Measurements from ENCODE around the gene C2orf78. TPM values are rescaled to one million over a fixed set of nuclear protein-coding genes. Genes with fewer than 3 reads are reported as not detected.

C2orf78 gene
- polyA plus RNA-seq, 1 donor from 2014 or later, result not detected

DNA sequence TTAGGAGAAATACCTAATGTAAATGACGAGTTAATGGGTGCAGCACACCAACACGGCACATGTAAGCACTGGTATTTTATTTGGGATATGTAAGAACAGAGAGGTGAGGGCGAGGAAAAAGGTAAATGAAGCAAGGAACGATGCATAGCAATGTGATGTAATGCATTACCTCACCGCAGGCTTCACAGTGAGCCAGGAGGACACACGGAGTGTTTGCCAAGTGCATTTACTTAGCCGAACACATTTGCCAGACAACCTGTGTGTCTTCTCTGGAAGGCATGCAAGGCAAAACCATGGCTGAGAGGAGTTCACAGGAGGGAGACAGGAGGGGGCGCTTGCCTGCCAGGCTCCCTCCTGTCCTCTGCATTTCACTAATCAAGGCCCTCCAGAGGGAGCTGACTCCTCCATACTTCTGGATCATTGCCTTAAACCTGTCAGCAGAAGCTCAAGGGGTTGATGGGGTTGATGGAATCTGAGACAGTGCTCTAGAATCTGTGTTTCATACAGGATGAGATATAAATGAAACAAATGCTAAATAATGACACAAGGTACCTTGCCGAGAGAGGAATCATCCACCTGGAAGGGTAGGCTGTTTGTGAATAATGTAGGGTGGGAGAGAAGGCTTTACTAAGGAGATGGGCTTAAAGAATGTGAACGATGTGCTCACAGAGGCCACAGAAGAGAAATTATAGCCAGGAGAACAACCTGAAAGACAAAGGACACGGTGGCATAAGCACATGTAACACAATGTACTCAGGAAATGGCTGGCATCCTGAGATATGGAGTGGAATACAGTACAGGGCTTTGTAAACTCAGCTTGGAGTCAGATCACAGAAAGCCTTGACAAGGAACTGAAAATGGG is 37.7 kb upstream of the C2orf78 start:
- TF ChIP-seq, protein P1, sequence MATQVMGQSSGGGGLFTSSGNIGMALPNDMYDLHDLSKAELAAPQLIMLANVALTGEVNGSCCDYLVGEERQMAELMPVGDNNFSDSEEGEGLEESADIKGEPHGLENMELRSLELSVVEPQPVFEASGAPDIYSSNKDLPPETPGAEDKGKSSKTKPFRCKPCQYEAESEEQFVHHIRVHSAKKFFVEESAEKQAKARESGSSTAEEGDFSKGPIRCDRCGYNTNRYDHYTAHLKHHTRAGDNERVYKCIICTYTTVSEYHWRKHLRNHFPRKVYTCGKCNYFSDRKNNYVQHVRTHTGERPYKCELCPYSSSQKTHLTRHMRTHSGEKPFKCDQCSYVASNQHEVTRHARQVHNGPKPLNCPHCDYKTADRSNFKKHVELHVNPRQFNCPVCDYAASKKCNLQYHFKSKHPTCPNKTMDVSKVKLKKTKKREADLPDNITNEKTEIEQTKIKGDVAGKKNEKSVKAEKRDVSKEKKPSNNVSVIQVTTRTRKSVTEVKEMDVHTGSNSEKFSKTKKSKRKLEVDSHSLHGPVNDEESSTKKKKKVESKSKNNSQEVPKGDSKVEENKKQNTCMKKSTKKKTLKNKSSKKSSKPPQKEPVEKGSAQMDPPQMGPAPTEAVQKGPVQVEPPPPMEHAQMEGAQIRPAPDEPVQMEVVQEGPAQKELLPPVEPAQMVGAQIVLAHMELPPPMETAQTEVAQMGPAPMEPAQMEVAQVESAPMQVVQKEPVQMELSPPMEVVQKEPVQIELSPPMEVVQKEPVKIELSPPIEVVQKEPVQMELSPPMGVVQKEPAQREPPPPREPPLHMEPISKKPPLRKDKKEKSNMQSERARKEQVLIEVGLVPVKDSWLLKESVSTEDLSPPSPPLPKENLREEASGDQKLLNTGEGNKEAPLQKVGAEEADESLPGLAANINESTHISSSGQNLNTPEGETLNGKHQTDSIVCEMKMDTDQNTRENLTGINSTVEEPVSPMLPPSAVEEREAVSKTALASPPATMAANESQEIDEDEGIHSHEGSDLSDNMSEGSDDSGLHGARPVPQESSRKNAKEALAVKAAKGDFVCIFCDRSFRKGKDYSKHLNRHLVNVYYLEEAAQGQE (IDR thresholded peaks at IDR 0.05; ENCODE audit: borderline replicate concordance), result no peak
- TF ChIP-seq SMC3 (conservative IDR thresholded peaks at IDR 0.05; ENCODE audit: poor library complexity) (no peak), MXI1 (conservative IDR thresholded peaks at IDR 0.05; ENCODE audit: poor library complexity, severe bottlenecking) (no peak), EZH2 (IDR thresholded peaks at IDR 0.05; ENCODE audit: borderline replicate concordance, insufficient read depth, low read length, poor library complexity, severe bottlenecking) (no peak), POLR2AphosphoS5 (IDR thresholded peaks at IDR 0.05) (no peak), EP300 (conservative IDR thresholded peaks at IDR 0.05; ENCODE audit: poor library complexity, severe bottlenecking) (no peak), TAF1 (IDR thresholded peaks at IDR 0.05; ENCODE audit: low read depth) (no peak), RAD21 (conservative IDR thresholded peaks at IDR 0.05) (no peak)
- TF ChIP-seq, protein P2, sequence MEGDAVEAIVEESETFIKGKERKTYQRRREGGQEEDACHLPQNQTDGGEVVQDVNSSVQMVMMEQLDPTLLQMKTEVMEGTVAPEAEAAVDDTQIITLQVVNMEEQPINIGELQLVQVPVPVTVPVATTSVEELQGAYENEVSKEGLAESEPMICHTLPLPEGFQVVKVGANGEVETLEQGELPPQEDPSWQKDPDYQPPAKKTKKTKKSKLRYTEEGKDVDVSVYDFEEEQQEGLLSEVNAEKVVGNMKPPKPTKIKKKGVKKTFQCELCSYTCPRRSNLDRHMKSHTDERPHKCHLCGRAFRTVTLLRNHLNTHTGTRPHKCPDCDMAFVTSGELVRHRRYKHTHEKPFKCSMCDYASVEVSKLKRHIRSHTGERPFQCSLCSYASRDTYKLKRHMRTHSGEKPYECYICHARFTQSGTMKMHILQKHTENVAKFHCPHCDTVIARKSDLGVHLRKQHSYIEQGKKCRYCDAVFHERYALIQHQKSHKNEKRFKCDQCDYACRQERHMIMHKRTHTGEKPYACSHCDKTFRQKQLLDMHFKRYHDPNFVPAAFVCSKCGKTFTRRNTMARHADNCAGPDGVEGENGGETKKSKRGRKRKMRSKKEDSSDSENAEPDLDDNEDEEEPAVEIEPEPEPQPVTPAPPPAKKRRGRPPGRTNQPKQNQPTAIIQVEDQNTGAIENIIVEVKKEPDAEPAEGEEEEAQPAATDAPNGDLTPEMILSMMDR (IDR thresholded peaks at IDR 0.05; ENCODE audit: poor library complexity, severe bottlenecking), result no peak
- Histone ChIP-seq H3K9ac (ENCODE audit: low read length) (no peak overlapping the region), H3K27me3 (ENCODE audit: insufficient read depth, low read depth, low read length) (no peaks in the 10 kb centered on the region), H3K9me2 (ENCODE audit: insufficient read depth, low read length) (no peaks in the 10 kb centered on the region), H3K27ac (ENCODE audit: low read length) (no peak overlapping the region), H2AFZ (ENCODE audit: low read depth, low read length) (no peak overlapping the region), H3K4me2 (ENCODE audit: low read length) (no peak overlapping the region), H3K79me2 (replicated peaks; ENCODE audit: insufficient read depth, low read length) (no peaks in the 10 kb centered on the region), H3K9me3 (ENCODE audit: low read length) (no peaks in the 10 kb centered on the region), H3K4me3 (ENCODE audit: low read length) (no peak overlapping the region), H4K20me1 (ENCODE audit: insufficient read depth) (no peaks in the 10 kb centered on the region), H3K36me3 (ENCODE audit: insufficient read depth, low read length) (no peaks in the 10 kb centered on the region), H3F3A (ENCODE audit: insufficient read depth, low read length, poor library complexity, severe bottlenecking) (no peaks in the 10 kb centered on the region)

DNA sequence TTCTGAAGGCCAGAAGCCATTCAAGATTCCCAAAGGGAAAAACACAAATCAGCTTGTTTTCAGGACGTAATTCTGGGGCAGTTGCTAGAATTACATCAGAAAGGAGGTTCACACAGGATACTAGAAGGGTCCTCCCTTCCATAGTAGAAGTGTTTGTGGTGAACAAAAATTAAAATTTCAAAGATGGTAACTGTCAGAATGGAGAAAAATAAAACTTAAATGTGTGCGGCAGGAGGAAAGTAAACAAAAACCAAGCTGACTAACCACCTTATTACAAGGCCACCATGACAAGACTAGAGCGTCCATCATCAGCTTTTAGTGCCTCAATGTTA is 37.1 kb upstream of the C2orf78 start:
- Histone ChIP-seq H2AFZ (ENCODE audit: low read depth, low read length) (no peak overlapping the region), H3K4me3 (ENCODE audit: low read length) (no peak overlapping the region), H4K20me1 (ENCODE audit: insufficient read depth) (no peaks in the 10 kb centered on the region), H3K36me3 (ENCODE audit: insufficient read depth, low read length) (no peaks in the 10 kb centered on the region), H3K4me2 (ENCODE audit: low read length) (no peak overlapping the region), H3K9ac (ENCODE audit: low read length) (no peak overlapping the region), H3K27me3 (ENCODE audit: insufficient read depth, low read depth, low read length) (no peaks in the 10 kb centered on the region), H3K9me3 (ENCODE audit: low read length) (no peaks in the 10 kb centered on the region), H3K27ac (ENCODE audit: low read length) (no peak overlapping the region), H3F3A (ENCODE audit: insufficient read depth, low read length, poor library complexity, severe bottlenecking) (no peaks in the 10 kb centered on the region), H3K79me2 (replicated peaks; ENCODE audit: insufficient read depth, low read length) (no peaks in the 10 kb centered on the region), H3K9me2 (ENCODE audit: insufficient read depth, low read length) (no peaks in the 10 kb centered on the region)
- TF ChIP-seq MXI1 (conservative IDR thresholded peaks at IDR 0.05; ENCODE audit: poor library complexity, severe bottlenecking) (no peak), EZH2 (IDR thresholded peaks at IDR 0.05; ENCODE audit: borderline replicate concordance, insufficient read depth, low read length, poor library complexity, severe bottlenecking) (no peak), SMC3 (conservative IDR thresholded peaks at IDR 0.05; ENCODE audit: poor library complexity) (no peak), EP300 (conservative IDR thresholded peaks at IDR 0.05; ENCODE audit: poor library complexity, severe bottlenecking) (no peak), POLR2AphosphoS5 (IDR thresholded peaks at IDR 0.05) (no peak), TAF1 (IDR thresholded peaks at IDR 0.05; ENCODE audit: low read depth) (no peak), RAD21 (conservative IDR thresholded peaks at IDR 0.05) (no peak)
- TF ChIP-seq, protein P1 (IDR thresholded peaks at IDR 0.05; ENCODE audit: borderline replicate concordance), result no peak
- TF ChIP-seq, protein P2 (IDR thresholded peaks at IDR 0.05; ENCODE audit: poor library complexity, severe bottlenecking), result no peak
